Activated T-cell treated with anti-CD3 and anti-CD28 coated beads for 48 hours (primary cell): ENCODE results near the gene RIIAD1.
"Not testable (repeated sequence)": the region's sequence is repeated elsewhere in the genome, so short reads cannot be mapped to it uniquely, and the experiment has no call there.

ENCODE experiments used
- DNase-seq: peaks from one replicate; pipeline ENCODE4 v3.0.0-alpha.2; 2020; ENCODE audit warnings: low read depth

The RIIAD1 gene

GRCh38 chr1:151711044-151711800 lies 10.1 kb upstream of the RIIAD1 start:
- DNase-seq, result no peak

DNA sequence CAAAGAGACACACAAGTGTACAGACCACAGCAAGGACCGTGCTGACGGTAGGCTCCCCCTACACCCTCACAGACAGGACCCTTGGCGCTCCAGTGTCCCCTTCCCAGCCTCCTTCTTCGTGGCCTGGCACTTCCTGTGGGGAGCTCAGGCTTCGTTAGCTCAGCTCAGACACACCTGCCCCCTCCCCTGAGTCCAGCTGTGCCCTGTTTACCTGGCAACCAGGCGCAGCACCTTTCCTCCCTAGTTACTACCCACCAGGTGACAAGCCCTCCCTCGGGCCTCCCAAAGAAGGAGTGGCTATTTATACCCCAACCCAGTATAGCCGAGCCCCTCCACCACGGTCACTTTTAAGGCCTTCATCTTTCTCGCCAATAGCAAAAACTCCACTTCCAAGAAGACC lies 9.4 kb upstream of the RIIAD1 start:
- DNase-seq, result no peak

DNA sequence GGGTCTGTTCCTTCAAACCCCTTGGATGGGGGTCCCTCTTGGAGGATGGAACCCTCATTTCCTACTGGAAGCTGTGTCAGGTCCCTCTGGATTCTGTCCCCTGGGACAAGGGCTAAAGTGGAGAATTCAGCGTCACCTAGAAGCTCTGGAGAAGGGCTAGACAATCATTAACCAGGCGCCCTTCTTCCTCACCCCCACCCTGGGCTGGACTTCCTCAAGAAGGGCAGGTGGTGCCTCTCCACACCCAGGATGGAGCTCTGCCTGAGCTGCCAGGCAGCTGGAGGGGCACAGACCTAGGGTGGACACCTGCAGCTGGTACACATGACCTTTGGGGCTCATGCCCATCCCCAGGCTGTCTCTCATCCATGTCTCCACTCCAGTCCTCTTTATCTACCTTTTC lies 8.3 kb upstream of the RIIAD1 start:
- no peak for DNase-seq

DNA sequence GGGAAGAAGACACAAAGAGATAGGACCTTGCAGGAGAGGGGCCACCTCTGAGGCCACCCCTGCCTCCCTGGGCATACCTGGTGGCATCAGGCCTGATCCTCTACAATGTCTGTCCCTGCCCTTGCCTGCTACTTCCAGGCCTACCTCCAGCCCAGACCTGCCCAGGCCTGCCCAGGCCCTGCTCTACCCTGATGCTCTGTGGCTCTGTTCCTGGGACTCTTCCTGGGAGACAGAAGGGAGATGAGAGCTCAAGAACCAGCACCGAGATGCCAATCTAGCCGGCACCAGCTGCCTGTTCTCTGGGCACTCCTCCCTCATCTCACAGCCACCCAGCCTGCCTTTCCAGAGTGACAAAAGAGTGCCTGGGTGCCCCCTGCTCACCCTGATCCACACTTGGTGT lies 7.4 kb upstream of the RIIAD1 start:
- DNase-seq, result no peak

- DNase-seq, result no peak
Observed at GRCh38 chr1:151714820-151715725, 6.2 kb upstream of the RIIAD1 start.

DNA sequence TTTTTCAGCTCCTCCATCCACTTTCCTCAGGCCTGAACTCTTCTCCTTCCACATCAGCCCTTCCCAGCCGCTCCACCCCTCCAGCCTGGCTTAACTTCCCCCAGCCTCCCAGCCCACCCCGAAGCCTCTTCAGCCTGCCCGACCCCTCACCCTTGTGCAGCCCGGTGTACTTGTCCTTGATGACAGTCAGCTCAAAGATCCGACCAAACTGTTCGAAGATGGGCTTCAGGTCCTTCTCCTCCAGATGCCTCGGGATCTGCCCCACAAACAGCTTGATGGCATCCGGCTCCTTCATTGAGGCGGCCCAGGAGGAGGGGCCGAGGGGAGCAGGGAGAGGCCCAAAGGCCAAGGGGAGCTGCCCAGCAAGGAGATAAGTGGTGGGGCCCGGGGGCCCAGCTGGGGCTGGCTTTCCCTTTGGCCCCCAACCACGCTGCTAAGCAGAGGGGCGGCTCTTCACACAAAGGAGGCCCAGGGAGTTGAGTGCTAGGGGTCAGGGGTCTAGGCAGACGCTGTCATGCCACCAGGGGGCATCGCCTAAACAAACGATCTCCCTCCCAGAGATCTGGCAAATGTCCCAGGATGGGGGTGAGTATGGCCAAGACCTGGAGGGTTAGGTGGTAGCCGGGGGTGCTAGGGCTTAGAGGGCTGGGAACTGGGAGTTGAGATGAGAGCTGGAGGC lies 5.5 kb upstream of the RIIAD1 start:
- no peak for DNase-seq

DNA sequence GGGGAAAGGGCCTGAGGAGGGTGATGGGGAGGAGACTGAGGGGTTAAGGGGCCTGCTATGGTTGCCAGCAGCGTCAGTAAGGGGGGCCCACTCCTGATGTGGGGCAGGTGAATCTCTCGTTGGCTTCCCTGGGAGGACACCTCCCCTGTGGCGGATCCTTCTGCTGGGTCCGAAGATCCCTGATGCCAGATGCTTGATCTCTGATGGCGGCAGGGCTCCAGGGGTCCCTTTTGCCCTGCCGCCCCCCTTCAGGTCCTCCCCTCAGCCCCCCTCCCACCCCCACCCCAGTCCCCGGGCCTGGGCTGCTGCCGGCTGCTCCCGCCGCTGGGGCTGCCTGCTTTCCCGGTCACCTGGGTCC lies 4.9 kb upstream of the RIIAD1 start:
- no peak for DNase-seq

- no peak for DNase-seq
Observed at GRCh38 chr1:151716771-151717631, 4.3 kb upstream of the RIIAD1 start, which contains the start of gene CELF3. Gene CELF3 (minus strand): TSS chr1:151716803. CDS start chr1:151716020, 783 bp downstream.

DNA sequence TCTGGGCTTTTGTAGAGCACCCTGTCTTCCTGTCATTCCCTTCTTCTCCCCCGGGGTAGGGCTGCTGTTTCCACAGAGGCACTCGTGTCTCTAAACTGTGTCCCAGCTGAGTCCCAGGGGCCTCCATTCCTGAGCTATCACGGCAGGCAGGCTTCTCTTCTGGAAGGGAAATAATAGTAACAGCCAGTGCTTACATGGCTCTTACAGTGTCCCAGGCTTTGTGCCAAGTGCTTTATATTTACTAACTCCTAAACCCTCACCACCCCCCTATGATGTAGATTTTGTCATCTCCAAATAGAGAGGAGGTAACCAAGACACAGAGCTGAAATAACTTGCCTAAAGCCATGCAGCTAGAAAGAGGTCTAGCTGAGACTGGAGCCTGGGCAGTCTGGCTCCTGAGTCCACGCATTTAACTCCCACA lies 3.3 kb upstream of the RIIAD1 start:
- no peak for DNase-seq

DNA sequence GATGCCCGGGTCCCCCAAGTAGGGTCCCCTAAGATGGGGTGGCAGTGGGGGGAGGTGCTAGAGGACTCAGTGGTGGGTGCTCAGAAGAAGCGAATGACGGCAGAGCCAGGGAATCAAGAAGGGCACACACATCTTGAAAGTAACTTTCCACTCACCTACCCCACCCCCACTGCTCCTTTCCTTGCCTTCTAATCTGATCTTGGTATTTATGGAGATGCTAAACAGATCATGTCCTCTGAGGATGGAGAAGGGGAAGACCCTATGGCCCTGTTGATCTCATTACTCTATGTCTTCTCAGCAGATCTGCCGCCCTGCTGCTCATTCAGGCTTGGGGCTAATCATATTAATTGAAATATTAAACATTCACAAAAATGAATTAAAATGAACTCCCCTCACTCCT lies 2.7 kb upstream of the RIIAD1 start:
- DNase-seq, result no peak

DNA sequence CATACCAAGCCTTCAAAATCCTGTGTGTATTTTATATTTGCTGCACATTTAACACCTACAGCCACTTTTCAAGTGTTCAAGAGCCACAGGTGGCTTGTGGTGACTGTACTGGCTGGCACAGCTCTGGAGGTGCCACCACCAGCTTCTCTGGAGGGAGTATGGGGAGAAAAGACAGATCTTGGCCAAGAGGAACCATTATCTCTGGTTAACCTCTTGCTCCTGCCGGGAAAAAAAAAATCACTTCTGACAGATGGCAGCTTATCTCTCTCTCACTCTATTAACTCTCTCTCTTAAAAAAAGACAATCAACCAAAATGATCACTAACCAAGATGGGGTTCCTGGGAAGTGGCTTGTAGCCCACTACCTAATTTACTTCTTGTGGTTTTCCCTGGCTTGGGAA lies 1.2 kb upstream of the RIIAD1 start:
- no peak for DNase-seq

DNA sequence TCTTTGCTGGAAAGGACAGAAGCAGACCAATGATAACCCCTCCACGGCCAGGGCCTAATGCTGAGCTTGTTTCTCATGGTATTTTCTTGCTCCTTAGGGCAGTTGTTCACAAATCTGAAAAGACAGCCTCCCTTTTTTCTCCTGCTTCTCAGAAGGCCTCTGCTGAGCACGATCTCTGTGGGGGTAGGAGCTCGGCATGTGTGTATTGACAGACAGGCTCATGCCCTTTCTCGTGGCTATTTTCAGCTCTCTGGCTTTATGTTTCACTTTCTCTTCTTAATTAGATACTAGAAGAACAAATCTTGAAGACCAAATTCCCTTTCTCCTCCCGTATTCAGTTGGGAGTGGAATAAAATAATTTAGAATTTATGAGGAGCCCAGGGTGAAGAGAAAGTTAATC lies 768 bp upstream of the RIIAD1 start:
- DNase-seq, result no peak

DNA sequence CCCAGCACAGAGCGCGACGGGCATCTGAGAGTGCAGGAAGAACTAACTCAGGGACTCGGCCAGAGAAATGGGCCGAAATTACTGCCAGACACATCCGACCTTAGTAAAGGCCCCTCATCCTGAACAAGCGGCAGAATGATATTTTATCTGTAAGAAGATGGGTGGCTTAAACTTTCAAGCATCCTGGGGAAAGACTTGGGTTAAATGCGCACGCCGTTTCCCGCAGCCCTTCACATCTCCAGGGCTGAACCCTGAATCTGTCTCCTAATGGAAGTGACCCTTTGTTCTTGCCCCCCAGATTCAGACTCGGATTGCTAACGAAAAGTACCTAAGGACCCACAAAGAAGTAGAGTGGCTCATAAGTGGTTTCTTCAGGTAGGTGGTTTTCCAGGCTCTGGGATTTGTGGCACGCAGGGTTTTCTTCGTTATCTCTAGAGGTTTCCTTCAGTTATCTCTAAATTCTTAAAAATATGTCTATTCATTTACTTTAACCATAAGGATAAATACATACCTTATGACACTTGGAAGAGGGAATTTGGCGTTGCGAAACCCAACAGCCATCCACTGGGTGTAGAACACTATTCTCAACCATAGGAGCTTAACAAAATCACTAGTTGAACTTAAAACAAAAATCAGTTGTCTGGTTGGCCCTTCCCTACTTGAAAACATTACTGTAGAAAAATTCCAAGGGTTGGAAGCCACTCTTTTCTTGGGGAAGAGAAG lies 627 bp downstream of the RIIAD1 start:
- DNase-seq, result no peak

DNA sequence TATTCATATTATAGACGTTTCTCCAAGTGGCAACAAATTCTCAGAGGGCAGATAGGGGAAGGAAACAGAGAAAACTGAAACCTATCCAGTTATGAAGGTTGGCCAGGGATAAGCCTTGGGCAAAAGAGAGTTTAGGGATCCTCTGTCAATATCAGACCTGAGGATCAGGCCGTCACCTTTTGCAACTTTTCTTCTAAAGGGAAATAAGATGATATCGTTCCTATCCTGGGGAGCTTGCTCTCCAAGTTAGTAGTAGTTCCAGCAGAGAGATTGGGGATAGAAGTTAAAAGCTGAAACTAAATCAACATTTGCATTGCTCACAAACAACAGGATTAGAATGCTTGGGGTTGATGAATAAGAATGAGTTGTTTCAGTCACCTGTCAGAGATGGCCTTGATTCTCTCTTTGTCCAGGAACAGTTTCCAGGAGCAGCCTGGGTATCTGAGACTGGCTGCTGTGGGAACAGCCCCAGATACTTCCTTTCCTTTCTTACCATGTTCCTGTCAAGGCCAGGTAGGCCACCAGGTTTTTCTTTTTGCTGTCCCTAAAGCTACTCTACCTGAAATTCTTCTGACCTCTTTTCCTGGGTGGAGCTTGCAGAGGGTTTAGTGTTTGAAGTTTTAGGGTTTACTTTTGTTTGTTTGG lies 2.5 kb downstream of the RIIAD1 start:
- DNase-seq, result no peak

DNA sequence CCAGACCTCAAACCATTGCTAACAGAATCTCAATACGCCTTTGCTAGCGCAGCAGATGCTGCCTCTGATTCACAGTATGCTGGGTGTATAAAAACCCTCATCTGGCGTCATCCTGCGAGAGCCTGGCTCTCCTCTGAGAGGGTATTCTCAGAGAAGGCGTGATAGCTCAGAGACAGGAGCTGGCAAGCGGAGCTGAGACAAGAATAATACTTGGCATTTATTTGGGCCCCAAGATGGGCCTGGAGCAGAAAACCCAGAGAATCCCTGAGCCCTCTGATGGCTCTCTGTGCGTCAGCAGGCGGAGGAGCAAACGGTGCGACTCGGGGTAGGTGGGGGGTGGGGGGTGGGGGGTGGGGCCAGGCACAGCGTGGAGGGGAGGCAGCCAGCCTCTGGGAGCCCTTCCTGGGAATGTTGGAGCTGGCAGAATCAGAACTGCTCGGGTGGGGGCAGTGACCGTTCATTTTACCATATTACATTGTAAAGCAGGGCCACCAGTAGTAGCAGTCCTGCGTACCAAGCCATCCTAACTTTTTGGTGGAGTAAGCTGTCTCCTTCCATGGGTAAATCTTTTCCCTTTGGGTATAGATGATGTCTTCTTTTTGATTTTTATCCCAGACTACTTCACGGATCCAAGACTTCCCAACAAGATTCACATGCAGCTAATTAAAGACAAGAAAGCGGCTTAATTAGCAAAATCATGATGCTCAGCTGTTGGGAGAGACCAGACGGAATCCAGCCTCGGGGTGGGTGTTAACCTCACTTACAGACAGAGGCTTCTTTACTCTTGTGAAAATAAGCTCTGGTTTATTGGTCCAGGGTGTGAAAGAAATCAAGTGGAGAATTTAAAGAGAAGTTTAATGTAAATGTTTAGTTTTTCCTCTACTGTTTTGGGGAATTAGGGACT lies 7.1 kb downstream of the RIIAD1 start:
- DNase-seq, result no peak

GRCh38 chr1:151729157-151729965 lies 8.0 kb downstream of the RIIAD1 start:
- DNase-seq, result no peak

GRCh38 chr1:151729966-151730291 lies 8.6 kb downstream of the RIIAD1 start:
- no peak for DNase-seq

GRCh38 chr1:151733126-151733525 lies 11.8 kb downstream of the RIIAD1 start:
- DNase-seq, result no peak

GRCh38 chr1:151733995-151734394 lies 12.7 kb downstream of the RIIAD1 start:
- not testable (repeated sequence) for DNase-seq
